Right ventricle myocardium inferior (tissue), 1 donor: ENCODE data around the gene KMT2C. TPM values are rescaled to one million over a fixed set of nuclear protein-coding genes. Genes with fewer than 3 reads are reported as not detected.
"Not testable (repeated sequence)": the region's sequence is repeated elsewhere in the genome, so short reads cannot be mapped to it uniquely, and the experiment has no call there.

ENCODE experiments used
- ATAC-seq: fragments of 200-7000 bp; cut with Tn5 transposase; one replicate; pipeline ENCODE4 v1.9.1; 2020; ENCODE audit warnings: mild to moderate bottlenecking, moderate library complexity
- DNase-seq: peaks from one replicate; pipeline ENCODE4 v3.0.0; 2021; ENCODE audit errors: missing footprints
- intact Hi-C: fragments of 100-400 bp; cut with DNase I; formaldehyde crosslinking; loops from one replicate; pipeline ENCODE4 v1.11.0; 2022
- long read RNA-seq: library from polyadenylated mRNA; unstranded; transcript quantifications from one replicate; pipeline ENCODE4 v2.0.0, GENCODE V29; 2021
- total RNA-seq: library from RNA; stranded (reverse); fragmentation: NEBNext Ultra II Directional; extraction: Animal tissue kit (Norgen Biotek cat#: 25700); gene quantifications from one replicate; pipeline ENCODE4 v1.2.1, GENCODE V29; 2021
- donor health status: DM: no; HTN: yes; CAD: no; lungs with severe emphysema.

The KMT2C gene
- total RNA-seq, result 39.4 TPM
- long read RNA-seq, partial matches to known transcripts, result 2 of 4 reads
- long read RNA-seq, other reads (novel, unspliced or antisense), result 2 of 4 reads

GRCh38 chr7:152435384-152436110 lies at the start of gene KMT2C:
Gene KMT2C, minus strand, starts transcription at chr7:152436003. Its CDS starts 217 bp downstream, at chr7:152435786.
- peak; percentile 34 for ATAC-seq
- intact Hi-C loops, result loop anchor here (1.0 kb wide), 1 partner anchor 29 kb away; no protein-coding TSS in a partner anchor
- DNase-seq, result peak; percentile 81

GRCh38 chr7:152481082-152481481 lies 45.3 kb upstream of the KMT2C start:
- intact Hi-C loops, result no loop called here
- DNase-seq, result no peak
- no peak for ATAC-seq

GRCh38 chr7:152480664-152481063 lies 44.9 kb upstream of the KMT2C start:
- intact Hi-C loops, result no loop called here
- ATAC-seq (no peak), DNase-seq (no peak)

- intact Hi-C loops, result no loop called here
- no peak for ATAC-seq
- DNase-seq, result no peak
Observed at GRCh38 chr7:152479595-152479994, 43.8 kb upstream of the KMT2C start.

- intact Hi-C loops, result no loop called here
- no peak for DNase-seq
Observed at GRCh38 chr7:152478140-152478539, 42.3 kb upstream of the KMT2C start.

GRCh38 chr7:152477079-152477478 lies 41.3 kb upstream of the KMT2C start:
- intact Hi-C loops, result no loop called here
- ATAC-seq (no peak), DNase-seq (no peak)

More at GRCh38 chr7:152478140-152478539, 42.3 kb upstream of the KMT2C start:
- ATAC-seq, result no peak

GRCh38 chr7:152476551-152476950 lies 40.7 kb upstream of the KMT2C start:
- no peak for ATAC-seq
- intact Hi-C loops, result no loop called here

GRCh38 chr7:152471023-152471620 lies 35.3 kb upstream of the KMT2C start:
- ATAC-seq, intact Hi-C loops: not testable (repeated sequence)

More at GRCh38 chr7:152476551-152476950, 40.7 kb upstream of the KMT2C start:
- no peak for DNase-seq

GRCh38 chr7:152470251-152471022 lies 34.6 kb upstream of the KMT2C start:
- DNase-seq, ATAC-seq, intact Hi-C loops: not testable (repeated sequence)

More at GRCh38 chr7:152471023-152471620, 35.3 kb upstream of the KMT2C start:
- not testable (repeated sequence) for DNase-seq

- intact Hi-C loops, ATAC-seq, DNase-seq: not testable (repeated sequence)
Observed at GRCh38 chr7:152469576-152469975, 33.8 kb upstream of the KMT2C start.

GRCh38 chr7:152467225-152467624 lies 31.4 kb upstream of the KMT2C start:
- intact Hi-C loops, result no loop called here
- DNase-seq (no peak), ATAC-seq (no peak)

GRCh38 chr7:152465119-152465387 lies 29.2 kb upstream of the KMT2C start:
- no peak for DNase-seq
- intact Hi-C loops, result loop anchor here (2.0 kb wide), 1 partner anchor 212 kb away; the partner anchor contains the start of gene XRCC2
- ATAC-seq, result no peak

- DNase-seq, result peak; percentile 90
- ATAC-seq, result peak; percentile 64
- intact Hi-C loops, result loop anchor here (1.0 to 5.0 kb wide), 3 partner anchors 28 to 212 kb away; partner anchors contain the start of genes KMT2C and XRCC2
Observed at GRCh38 chr7:152464312-152465118, 28.7 kb upstream of the KMT2C start.

- DNase-seq, result peak; percentile 100
- intact Hi-C loops, result loop anchor here (1.0 to 5.0 kb wide), 3 partner anchors 28 to 213 kb away; partner anchors contain the start of genes KMT2C and XRCC2
- peak; percentile 96 for ATAC-seq
Observed at GRCh38 chr7:152463709-152464311, 28.0 kb upstream of the KMT2C start.

GRCh38 chr7:152462995-152463708 lies 27.3 kb upstream of the KMT2C start:
- intact Hi-C loops, result loop anchor here (5.0 kb wide), 1 partner anchor 126 kb away; no protein-coding TSS in a partner anchor
- no peak for DNase-seq
- peak; percentile 0 for ATAC-seq

GRCh38 chr7:152459724-152460251 lies 24.0 kb upstream of the KMT2C start:
- intact Hi-C loops, result loop anchor here (5.0 kb wide), 1 partner anchor 122 kb away; no protein-coding TSS in a partner anchor
- no peak for ATAC-seq
- DNase-seq, result no peak

- DNase-seq, result no peak
- intact Hi-C loops, result no loop called here
- ATAC-seq, result no peak
Observed at GRCh38 chr7:152451356-152451755, 15.6 kb upstream of the KMT2C start.
